GM18526 (cell line): ENCODE data around the gene EDN2.

Source experiments
- POLR2A ChIP-seq: IDR thresholded peaks from 3 replicates; pipeline ENCODE4 v1.6.1; 2011; ENCODE audit not compliant: insufficient read length; ENCODE audit errors: extremely low read depth

EDN2 gene

GRCh38 chr1:41523949-41524675, 39.6 kb upstream of the EDN2 start:
- TF ChIP-seq POLR2A: no peak

GRCh38 chr1:41523071-41523470, 38.6 kb upstream of the EDN2 start:
- no peak for TF ChIP-seq POLR2A

- no peak for TF ChIP-seq POLR2A
Measured at GRCh38 chr1:41521766-41522165, 37.3 kb upstream of the EDN2 start.

GRCh38 chr1:41520951-41521752, 36.7 kb upstream of the EDN2 start:
- TF ChIP-seq POLR2A: no peak

GRCh38 chr1:41519667-41520066, 35.2 kb upstream of the EDN2 start:
- no peak for TF ChIP-seq POLR2A

GRCh38 chr1:41518471-41518870, 34.0 kb upstream of the EDN2 start:
- TF ChIP-seq POLR2A: no peak

GRCh38 chr1:41517062-41517438, 32.6 kb upstream of the EDN2 start:
- TF ChIP-seq POLR2A: no peak

GRCh38 chr1:41516168-41517061, 31.9 kb upstream of the EDN2 start:
- TF ChIP-seq POLR2A: no peak

- no peak for TF ChIP-seq POLR2A
Measured at GRCh38 chr1:41515778-41516167, 31.3 kb upstream of the EDN2 start.

- TF ChIP-seq POLR2A: no peak
Measured at GRCh38 chr1:41515131-41515678, 30.7 kb upstream of the EDN2 start.

- no peak for TF ChIP-seq POLR2A
Measured at GRCh38 chr1:41514381-41514780, 29.9 kb upstream of the EDN2 start.

- TF ChIP-seq POLR2A: no peak
Measured at GRCh38 chr1:41513383-41513735, 28.9 kb upstream of the EDN2 start.

- no peak for TF ChIP-seq POLR2A
Measured at GRCh38 chr1:41512701-41513382, 28.4 kb upstream of the EDN2 start.

GRCh38 chr1:41511239-41511540, 26.7 kb upstream of the EDN2 start:
- TF ChIP-seq POLR2A: no peak
